Osteoblast (primary cell): ENCODE data around the gene LRMDA. TPM values are rescaled to one million over a fixed set of nuclear protein-coding genes. Genes with fewer than 3 reads are reported as not detected.

Source experiments
- DNase-seq: peaks from one replicate; pipeline ENCODE4 v3.0.0; 2011; ENCODE audit warnings: low spot score, mixed read lengths; ENCODE audit not compliant: insufficient read length; ENCODE audit errors: missing footprints
- H2AFZ ChIP-seq: 2 replicates; pipeline ENCODE4 v1.6.0; 2011; ENCODE audit warnings: mild to moderate bottlenecking, low read length
- H3K27ac ChIP-seq: 2 replicates; pipeline ENCODE4 v1.5.1; 2011; ENCODE audit warnings: mild to moderate bottlenecking, low read depth, low read length, moderate library complexity
- H3K27me3 ChIP-seq: 2 replicates; pipeline ENCODE4 v1.6.0; 2012; ENCODE audit warnings: mild to moderate bottlenecking, control low read depth, inconsistent platforms, low read length, moderate library complexity; ENCODE audit not compliant: insufficient read depth
- H3K36me3 ChIP-seq: 2 replicates; pipeline ENCODE4 v1.5.1; 2011; ENCODE audit warnings: mild to moderate bottlenecking, low read length, control low read depth, moderate library complexity; ENCODE audit not compliant: insufficient read depth
- H3K4me1 ChIP-seq: 2 replicates; pipeline ENCODE4 v1.5.1; 2011; ENCODE audit warnings: mild to moderate bottlenecking, low read length, control low read depth, moderate library complexity; ENCODE audit not compliant: insufficient read depth
- H3K4me2 ChIP-seq: 2 replicates; pipeline ENCODE4 v1.6.0; 2011; ENCODE audit warnings: mild to moderate bottlenecking, low read length; ENCODE audit not compliant: insufficient read depth
- H3K4me3 ChIP-seq: fragments of 200-600 bp; sonication (generic); 3 replicates; pipeline ENCODE4 v1.5.1; 2012; ENCODE audit warnings: mild to moderate bottlenecking, low read length, inconsistent platforms; ENCODE audit not compliant: insufficient read depth
- H3K79me2 ChIP-seq: 2 replicates; pipeline ENCODE4 v1.6.0; 2012; ENCODE audit warnings: mild to moderate bottlenecking, low read length, control low read depth, inconsistent platforms; ENCODE audit not compliant: insufficient read depth
- H3K9me3 ChIP-seq: 2 replicates; pipeline ENCODE4 v1.5.1; 2011; ENCODE audit warnings: low read depth, low read length, control low read depth
- H4K20me1 ChIP-seq: 2 replicates; pipeline ENCODE4 v1.6.0; 2012; ENCODE audit warnings: mild to moderate bottlenecking, low read length, control low read depth; ENCODE audit not compliant: insufficient read depth
- total RNA-seq: library from RNA; depleted of rRNA; stranded (reverse); fragments of >200 nt; gene quantifications from 2 replicates; pipeline ENCODE4 v1.2.3, GENCODE V29; 2012
- TF ChIP-seq, protein P1 (sequence below): IDR thresholded peaks from 2 replicates; pipeline ENCODE4 v1.5.1; 2011; ENCODE audit warnings: mild to moderate bottlenecking, low read depth, low read length, moderate library complexity; ENCODE audit errors: extremely low read depth

Gene LRMDA
- total RNA-seq, 1 donor: 18.5 TPM

DNA sequence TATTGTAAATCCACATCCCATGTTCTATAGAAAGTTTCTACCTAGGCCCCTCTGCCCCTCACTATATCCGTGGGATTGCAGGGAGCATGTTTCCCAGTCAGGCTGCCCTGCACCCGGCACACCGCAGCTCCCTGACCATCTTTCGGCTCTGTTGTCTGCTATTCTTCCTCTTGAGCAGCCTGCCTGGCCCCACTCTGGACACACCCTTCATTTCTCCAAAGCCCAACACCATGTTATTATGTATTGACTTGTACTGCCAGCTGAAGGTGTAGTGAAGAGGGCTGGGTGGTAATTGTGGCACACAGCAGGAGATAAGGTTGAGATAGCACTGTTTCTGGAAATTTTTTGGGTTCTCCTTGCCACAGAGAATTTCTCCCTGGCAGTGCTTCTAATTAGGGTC is 9.8 kb downstream of the LRMDA start:
- Histone ChIP-seq H3K27ac (no peak overlapping the region), H3K4me1 (no peaks in the 10 kb centered on the region), H3K9me3 (peaks cover 6% of the 10 kb centered on the region), H2AFZ (no peak overlapping the region), H3K4me2 (no peak overlapping the region), H4K20me1 (no peaks in the 10 kb centered on the region), H3K4me3 (no peak overlapping the region), H3K79me2 (no peaks in the 10 kb centered on the region), H3K27me3 (no peaks in the 10 kb centered on the region), H3K36me3 (no peaks in the 10 kb centered on the region)
- DNase-seq: no peak
- TF ChIP-seq, protein P1, sequence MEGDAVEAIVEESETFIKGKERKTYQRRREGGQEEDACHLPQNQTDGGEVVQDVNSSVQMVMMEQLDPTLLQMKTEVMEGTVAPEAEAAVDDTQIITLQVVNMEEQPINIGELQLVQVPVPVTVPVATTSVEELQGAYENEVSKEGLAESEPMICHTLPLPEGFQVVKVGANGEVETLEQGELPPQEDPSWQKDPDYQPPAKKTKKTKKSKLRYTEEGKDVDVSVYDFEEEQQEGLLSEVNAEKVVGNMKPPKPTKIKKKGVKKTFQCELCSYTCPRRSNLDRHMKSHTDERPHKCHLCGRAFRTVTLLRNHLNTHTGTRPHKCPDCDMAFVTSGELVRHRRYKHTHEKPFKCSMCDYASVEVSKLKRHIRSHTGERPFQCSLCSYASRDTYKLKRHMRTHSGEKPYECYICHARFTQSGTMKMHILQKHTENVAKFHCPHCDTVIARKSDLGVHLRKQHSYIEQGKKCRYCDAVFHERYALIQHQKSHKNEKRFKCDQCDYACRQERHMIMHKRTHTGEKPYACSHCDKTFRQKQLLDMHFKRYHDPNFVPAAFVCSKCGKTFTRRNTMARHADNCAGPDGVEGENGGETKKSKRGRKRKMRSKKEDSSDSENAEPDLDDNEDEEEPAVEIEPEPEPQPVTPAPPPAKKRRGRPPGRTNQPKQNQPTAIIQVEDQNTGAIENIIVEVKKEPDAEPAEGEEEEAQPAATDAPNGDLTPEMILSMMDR: no peak

DNA sequence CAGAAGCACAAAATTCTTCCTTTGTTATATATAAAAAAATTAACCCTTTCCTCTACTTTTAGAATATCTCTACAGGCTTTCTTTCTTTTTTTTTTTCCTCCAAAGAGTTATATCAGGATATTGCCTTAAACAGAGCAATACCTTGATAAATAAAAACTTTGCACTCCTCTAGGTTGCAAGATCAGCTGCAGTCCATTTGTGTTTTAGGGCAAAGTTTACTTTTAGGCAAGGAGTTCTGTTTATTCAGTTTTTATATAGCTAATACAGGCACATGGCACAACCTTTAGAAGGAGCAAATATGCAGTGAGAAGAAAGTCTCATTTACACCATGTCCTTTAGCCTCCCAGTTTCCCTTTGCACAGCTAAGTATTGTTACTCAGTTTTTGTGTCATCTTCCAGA is 10.3 kb downstream of the LRMDA start:
- TF ChIP-seq, protein P1: no peak
- Histone ChIP-seq H3K4me3 (no peak overlapping the region), H3K4me2 (no peak overlapping the region), H4K20me1 (no peaks in the 10 kb centered on the region), H3K27ac (no peak overlapping the region), H3K79me2 (no peaks in the 10 kb centered on the region), H3K4me1 (no peaks in the 10 kb centered on the region), H3K9me3 (peaks cover 7% of the 10 kb centered on the region), H3K36me3 (no peaks in the 10 kb centered on the region), H3K27me3 (no peaks in the 10 kb centered on the region), H2AFZ (no peak overlapping the region)
- DNase-seq: no peak

DNA sequence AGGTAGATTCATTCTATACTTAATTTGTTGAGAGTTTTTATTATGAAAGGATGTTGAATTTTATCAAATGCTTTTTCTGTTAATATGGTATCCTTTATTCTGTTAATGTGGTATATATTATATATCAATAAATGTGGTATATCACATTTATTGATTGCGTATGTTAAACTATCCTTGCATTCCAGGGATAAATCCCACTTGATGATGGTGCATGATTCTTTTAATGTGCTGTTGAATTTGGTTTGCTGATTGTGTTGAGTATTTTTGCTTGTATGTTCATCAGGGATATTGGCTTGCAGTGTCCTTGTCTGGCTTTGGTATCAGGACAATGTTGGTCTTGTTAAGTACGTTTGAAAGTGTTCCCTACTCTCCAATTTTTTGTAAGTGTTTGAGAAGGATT is 11.9 kb downstream of the LRMDA start:
- Histone ChIP-seq H3K4me1 (no peaks in the 10 kb centered on the region), H3K27ac (no peak overlapping the region), H3K9me3 (peaks cover 7% of the 10 kb centered on the region), H3K4me3 (no peak overlapping the region), H3K27me3 (no peaks in the 10 kb centered on the region), H4K20me1 (no peaks in the 10 kb centered on the region), H3K4me2 (no peak overlapping the region), H2AFZ (no peak overlapping the region), H3K79me2 (no peaks in the 10 kb centered on the region), H3K36me3 (no peaks in the 10 kb centered on the region)
- no peak for DNase-seq
- TF ChIP-seq, protein P1: no peak

DNA sequence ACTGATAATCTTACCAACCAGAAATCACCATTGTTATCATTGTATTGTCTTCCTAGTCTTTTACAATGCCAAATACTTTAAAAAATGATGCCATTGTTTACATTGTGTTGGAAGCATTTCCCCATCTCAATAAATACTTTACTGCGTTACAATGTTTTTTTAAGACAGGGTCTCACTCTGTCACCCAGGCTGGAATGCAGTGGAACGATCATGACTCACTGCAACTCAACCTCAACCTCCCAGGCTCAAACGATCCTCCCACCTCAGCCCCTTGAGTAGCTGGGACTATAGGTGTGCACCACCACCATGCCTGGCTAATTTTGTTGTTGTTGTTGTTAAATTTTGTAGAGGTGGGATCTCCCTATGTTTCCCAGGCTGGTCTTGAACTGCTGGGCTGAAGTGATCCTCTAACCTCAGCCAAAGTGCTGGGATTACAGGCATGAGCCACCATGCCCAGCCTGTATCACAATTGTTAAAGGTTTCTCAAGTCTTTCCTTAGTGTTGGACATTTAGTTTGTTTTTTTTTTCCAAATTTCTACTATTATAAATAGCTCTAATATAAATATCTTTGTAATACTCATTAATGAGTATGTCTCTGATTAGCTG is 13.5 kb downstream of the LRMDA start:
- TF ChIP-seq, protein P1: no peak
- Histone ChIP-seq H3K4me3 (no peak overlapping the region), H3K4me2 (no peak overlapping the region), H3K4me1 (no peaks in the 10 kb centered on the region), H4K20me1 (no peaks in the 10 kb centered on the region), H3K27me3 (no peaks in the 10 kb centered on the region), H3K27ac (no peak overlapping the region), H3K9me3 (peaks cover 7% of the 10 kb centered on the region), H2AFZ (no peak overlapping the region), H3K79me2 (no peaks in the 10 kb centered on the region), H3K36me3 (no peaks in the 10 kb centered on the region)
- no peak for DNase-seq
